Neural progenitor cell (in vitro differentiated cells): Measurements from ENCODE around the gene GSTO1. TPM values are rescaled to one million over a fixed set of nuclear protein-coding genes. Genes with fewer than 3 reads are reported as not detected.

Experiments used
- DNase-seq: peaks from one replicate; pipeline ENCODE4 v3.0.0-alpha.2; 2016; ENCODE audit warnings: low spot score
- H2AFZ ChIP-seq: fragments of 200-600 bp; sonication (generic); replicated peaks from 2 replicates; pipeline ENCODE4 v1.6.1; 2016; ENCODE audit warnings: antibody characterized with exemption
- H3F3A ChIP-seq: fragments of 200-600 bp; sonication (generic); 2 replicates; pipeline ENCODE4 v1.6.1; 2016; ENCODE audit warnings: antibody characterized with exemption, low read depth
- H3K27ac ChIP-seq: fragments of 200-600 bp; sonication (generic); 2 replicates; pipeline ENCODE4 v1.5.1; 2016; ENCODE audit warnings: mild to moderate bottlenecking
- H3K27me3 ChIP-seq: fragments of 200-600 bp; sonication (generic); 2 replicates; pipeline ENCODE4 v1.6.1; 2016; ENCODE audit warnings: mild to moderate bottlenecking, moderate library complexity
- H3K36me3 ChIP-seq: fragments of 200-600 bp; sonication (generic); 2 replicates; pipeline ENCODE4 v1.5.1; 2016
- H3K4me1 ChIP-seq: fragments of 200-600 bp; sonication (generic); 2 replicates; pipeline ENCODE4 v1.6.1; 2016; ENCODE audit warnings: mixed run types
- H3K4me2 ChIP-seq: fragments of 200-600 bp; sonication (generic); 2 replicates; pipeline ENCODE4 v1.6.1; 2016
- H3K4me3 ChIP-seq: fragments of 200-600 bp; sonication (generic); 2 replicates; pipeline ENCODE4 v1.5.1; 2016
- H3K79me2 ChIP-seq: fragments of 200-600 bp; sonication (generic); 2 replicates; pipeline ENCODE4 v1.6.1; 2016; ENCODE audit warnings: low read depth
- H3K9ac ChIP-seq: fragments of 200-600 bp; sonication (generic); 2 replicates; pipeline ENCODE4 v1.6.1; 2016
- H3K9me3 ChIP-seq: fragments of 200-600 bp; sonication (generic); 2 replicates; pipeline ENCODE4 v1.5.1; 2016; ENCODE audit warnings: low read depth
- H4K20me1 ChIP-seq: fragments of 200-600 bp; sonication (generic); 2 replicates; pipeline ENCODE4 v1.6.1; 2016; ENCODE audit warnings: low read depth
- H3K27ac Mint-ChIP-seq: 3 replicates; pipeline ENCODE4 v1.8.0; 2021; ENCODE audit warnings: mixed read lengths
- H3K27me3 Mint-ChIP-seq: 2 replicates; pipeline ENCODE4 v1.8.0; 2022; ENCODE audit warnings: low read depth, mild to moderate bottlenecking, inconsistent platforms, moderate library complexity, mixed read lengths; ENCODE audit not compliant: insufficient read depth
- H3K36me3 Mint-ChIP-seq: 3 replicates; pipeline ENCODE4 v1.8.0; 2021; ENCODE audit warnings: mixed read lengths
- H3K4me1 Mint-ChIP-seq: 3 replicates; pipeline ENCODE4 v1.8.0; 2021; ENCODE audit warnings: mixed read lengths
- H3K4me3 Mint-ChIP-seq: 3 replicates; pipeline ENCODE4 v1.8.0; 2021; ENCODE audit warnings: mild to moderate bottlenecking, moderate library complexity, mixed read lengths
- H3K9me3 Mint-ChIP-seq: 3 replicates; pipeline ENCODE4 v1.8.0; 2020; ENCODE audit warnings: mixed read lengths
- CTCF ChIP-seq: fragments of 200-600 bp; sonication (generic); IDR thresholded peaks from 2 replicates; pipeline ENCODE4 v1.5.1; 2017; ENCODE audit warnings: antibody characterized with exemption, mild to moderate bottlenecking
- EZH2 ChIP-seq: fragments of 200-600 bp; sonication (generic); IDR thresholded peaks from 2 replicates; pipeline ENCODE4 v1.6.1; 2017; ENCODE audit warnings: antibody characterized with exemption, mild to moderate bottlenecking, moderate library complexity
- EZH2phosphoT487 ChIP-seq: fragments of 200-600 bp; sonication (generic); IDR thresholded peaks from 2 replicates; pipeline ENCODE4 v1.6.1; 2017; ENCODE audit warnings: antibody characterized with exemption
- total RNA-seq: library from RNA; depleted of rRNA; stranded (reverse); fragments of >200 nt; gene quantifications from 2 replicates; pipeline ENCODE4 v1.2.3, GENCODE V29; 2015; ENCODE audit warnings: low replicate concordance

GSTO1 gene
- total RNA-seq, 1 donor from 2014 or later, result 48.6 TPM

DNA sequence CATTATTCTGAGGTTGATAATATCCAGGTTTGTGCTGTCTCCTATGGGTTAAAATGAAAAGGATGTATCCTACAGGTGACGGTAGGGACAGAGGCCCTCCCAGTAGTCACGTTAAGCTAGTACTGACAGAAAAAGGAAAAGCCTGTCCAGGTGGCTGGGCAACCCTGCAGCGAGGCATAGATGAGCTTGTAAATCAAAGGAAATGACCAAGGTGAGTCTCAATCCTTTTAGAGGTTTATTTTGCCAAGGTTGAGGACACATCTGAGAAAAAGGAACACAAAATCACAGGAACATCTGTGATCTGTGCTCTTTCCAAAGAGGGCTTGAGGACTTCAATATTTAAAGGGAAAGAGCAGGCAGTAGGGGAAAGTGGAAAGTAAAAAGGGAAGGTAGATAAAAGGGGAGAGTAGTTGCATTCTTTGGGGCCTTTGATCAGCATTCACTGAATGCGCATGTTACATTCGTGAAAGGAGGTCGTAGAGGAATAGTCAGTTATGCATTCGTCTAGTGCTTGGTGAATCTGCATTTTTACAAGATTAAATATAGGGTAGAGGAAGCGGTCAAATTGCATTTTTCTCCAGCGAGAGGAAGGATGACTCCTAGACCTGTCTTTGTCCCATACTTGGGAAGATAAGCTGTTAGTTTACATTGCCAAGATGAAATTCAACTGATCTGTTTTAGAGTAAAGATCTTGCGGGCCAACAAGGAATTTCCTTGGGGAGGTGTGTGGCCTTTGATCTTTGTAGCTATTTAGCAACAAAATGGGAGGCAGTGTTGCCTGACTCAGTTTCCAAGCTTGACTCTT lies 884 bp upstream of the GSTO1 start:
- peak overlapping the region; percentile 91 for H3K4me2 ChIP-seq
- H3K4me1 Mint-ChIP-seq, result peaks cover 29% of the 10 kb centered on the region
- no peak overlapping the region for H3K27ac Mint-ChIP-seq

GRCh38 chr10:104255311-104255981 lies 754 bp downstream of the GSTO1 start:
- Histone ChIP-seq H4K20me1 (no peaks in the 10 kb centered on the region), H2AFZ (peak overlapping the region; percentile 75), H3K9me3 (no peaks in the 10 kb centered on the region), H3K27ac (no peak overlapping the region), H3K79me2 (peaks cover 14% of the 10 kb centered on the region), H3K9ac (peak overlapping the region; percentile 10), H3K36me3 (no peaks in the 10 kb centered on the region), H3K4me1 (peaks cover 15% of the 10 kb centered on the region), H3K27me3 (peaks cover 43% of the 10 kb centered on the region), H3K4me3 (peak overlapping the region; percentile 68), H3F3A (peaks cover 15% of the 10 kb centered on the region), H3K4me2 (peak overlapping the region; percentile 91)
- DNase-seq, result peak; percentile 50
- H3K27ac Mint-ChIP-seq, result peak overlapping the region; percentile 55
- no peaks in the 10 kb centered on the region for H3K27me3 Mint-ChIP-seq
- TF ChIP-seq CTCF (no peak), EZH2 (peak; percentile 9), EZH2phosphoT487 (no peak)
- H3K4me3 Mint-ChIP-seq, result peak overlapping the region; percentile 93
- H3K9me3 Mint-ChIP-seq, result no peaks in the 10 kb centered on the region
- H3K36me3 Mint-ChIP-seq, result peaks cover 8% of the 10 kb centered on the region
- H3K4me1 Mint-ChIP-seq, result peaks cover 28% of the 10 kb centered on the region

More for the DNA sequence above, 884 bp upstream of the GSTO1 start:
- peaks cover 15% of the 10 kb centered on the region for H3F3A ChIP-seq
- peaks cover 14% of the 10 kb centered on the region for H3K79me2 ChIP-seq
- no peaks in the 10 kb centered on the region for H4K20me1 ChIP-seq
- Mint-ChIP-seq H3K9me3 (no peaks in the 10 kb centered on the region), H3K36me3 (peaks cover 6% of the 10 kb centered on the region), H3K27me3 (no peaks in the 10 kb centered on the region), H3K4me3 (peak overlapping the region; percentile 93)
- peaks cover 15% of the 10 kb centered on the region for H3K4me1 ChIP-seq
- no peak for DNase-seq
- no peaks in the 10 kb centered on the region for H3K36me3 ChIP-seq
- H3K4me3 ChIP-seq, result peak overlapping the region; percentile 68
- no peak overlapping the region for H2AFZ ChIP-seq
- TF ChIP-seq EZH2phosphoT487 (no peak), CTCF (no peak), EZH2 (no peak)
- no peaks in the 10 kb centered on the region for H3K9me3 ChIP-seq
- H3K27ac ChIP-seq, result no peak overlapping the region
- H3K27me3 ChIP-seq, result peaks cover 43% of the 10 kb centered on the region
- no peak overlapping the region for H3K9ac ChIP-seq

GRCh38 chr10:104256335-104256961 lies 1.8 kb downstream of the GSTO1 start:
- Histone ChIP-seq H3K4me2 (peak overlapping the region; percentile 91), H3K4me3 (no peak overlapping the region), H3K4me1 (peaks cover 15% of the 10 kb centered on the region), H3K79me2 (peaks cover 14% of the 10 kb centered on the region), H4K20me1 (no peaks in the 10 kb centered on the region), H3K9me3 (no peaks in the 10 kb centered on the region), H3K36me3 (no peaks in the 10 kb centered on the region), H2AFZ (no peak overlapping the region), H3K9ac (no peak overlapping the region), H3F3A (peaks cover 15% of the 10 kb centered on the region), H3K27me3 (peaks cover 43% of the 10 kb centered on the region), H3K27ac (no peak overlapping the region)
- DNase-seq, result no peak
- no peak overlapping the region for H3K27ac Mint-ChIP-seq
- H3K4me3 Mint-ChIP-seq, result no peak overlapping the region
- TF ChIP-seq CTCF (no peak), EZH2 (no peak), EZH2phosphoT487 (no peak)
- H3K9me3 Mint-ChIP-seq, result no peaks in the 10 kb centered on the region
- no peaks in the 10 kb centered on the region for H3K27me3 Mint-ChIP-seq
- peaks cover 22% of the 10 kb centered on the region for H3K4me1 Mint-ChIP-seq
- peaks cover 8% of the 10 kb centered on the region for H3K36me3 Mint-ChIP-seq
